Astrocyte of the cerebellum (primary cell): ENCODE measurements around the gene PPP6R2.

ENCODE experiments used
- DNase-seq: peaks from one replicate; pipeline ENCODE4 v3.0.0-alpha.2; 2011; ENCODE audit warnings: low read depth
- H3K4me3 ChIP-seq: 2 replicates; pipeline ENCODE4 v1.5.1; 2011; ENCODE audit warnings: mild to moderate bottlenecking, low read depth, low read length, moderate library complexity
- in situ Hi-C: cut with HindIII; loops from 2 replicates; pipeline ENCODE4 v1.10.0; 2017; ENCODE audit warnings: low sequenced_read_pairs
- TF ChIP-seq, protein P1 (sequence below): IDR thresholded peaks from 2 replicates; pipeline ENCODE4 v1.5.1; 2012; ENCODE audit warnings: low read length, low read depth, moderate library complexity, mild to moderate bottlenecking; ENCODE audit errors: missing control alignments

The PPP6R2 gene

DNA sequence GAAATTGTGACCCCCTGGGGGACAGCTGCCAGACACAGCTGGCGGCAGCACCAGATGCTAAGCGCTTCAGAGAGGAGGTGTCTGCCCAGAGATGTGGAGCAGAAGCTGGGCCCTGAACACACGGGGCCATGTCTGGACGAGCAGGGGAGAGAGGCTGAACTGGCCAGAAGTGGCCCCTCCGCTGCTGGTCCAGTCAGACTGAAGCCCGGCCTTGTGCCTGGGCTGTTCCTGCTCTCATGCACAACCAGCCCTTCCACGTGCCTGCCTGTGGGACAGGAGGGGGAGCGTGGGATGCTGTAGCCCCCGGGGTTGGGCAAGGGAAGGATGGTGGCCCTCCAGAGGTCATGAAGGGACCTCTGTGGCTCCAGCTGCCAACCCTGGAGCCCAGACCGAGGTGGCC, 140.0 kb downstream of the PPP6R2 start:
- no peak overlapping the region for H3K4me3 ChIP-seq
- no peak for DNase-seq
- in situ Hi-C loops, result loop anchor here (10.0 kb wide), 1 partner anchor 128 kb away; no protein-coding TSS in a partner anchor
- TF ChIP-seq, protein P1, sequence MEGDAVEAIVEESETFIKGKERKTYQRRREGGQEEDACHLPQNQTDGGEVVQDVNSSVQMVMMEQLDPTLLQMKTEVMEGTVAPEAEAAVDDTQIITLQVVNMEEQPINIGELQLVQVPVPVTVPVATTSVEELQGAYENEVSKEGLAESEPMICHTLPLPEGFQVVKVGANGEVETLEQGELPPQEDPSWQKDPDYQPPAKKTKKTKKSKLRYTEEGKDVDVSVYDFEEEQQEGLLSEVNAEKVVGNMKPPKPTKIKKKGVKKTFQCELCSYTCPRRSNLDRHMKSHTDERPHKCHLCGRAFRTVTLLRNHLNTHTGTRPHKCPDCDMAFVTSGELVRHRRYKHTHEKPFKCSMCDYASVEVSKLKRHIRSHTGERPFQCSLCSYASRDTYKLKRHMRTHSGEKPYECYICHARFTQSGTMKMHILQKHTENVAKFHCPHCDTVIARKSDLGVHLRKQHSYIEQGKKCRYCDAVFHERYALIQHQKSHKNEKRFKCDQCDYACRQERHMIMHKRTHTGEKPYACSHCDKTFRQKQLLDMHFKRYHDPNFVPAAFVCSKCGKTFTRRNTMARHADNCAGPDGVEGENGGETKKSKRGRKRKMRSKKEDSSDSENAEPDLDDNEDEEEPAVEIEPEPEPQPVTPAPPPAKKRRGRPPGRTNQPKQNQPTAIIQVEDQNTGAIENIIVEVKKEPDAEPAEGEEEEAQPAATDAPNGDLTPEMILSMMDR, result no peak

DNA sequence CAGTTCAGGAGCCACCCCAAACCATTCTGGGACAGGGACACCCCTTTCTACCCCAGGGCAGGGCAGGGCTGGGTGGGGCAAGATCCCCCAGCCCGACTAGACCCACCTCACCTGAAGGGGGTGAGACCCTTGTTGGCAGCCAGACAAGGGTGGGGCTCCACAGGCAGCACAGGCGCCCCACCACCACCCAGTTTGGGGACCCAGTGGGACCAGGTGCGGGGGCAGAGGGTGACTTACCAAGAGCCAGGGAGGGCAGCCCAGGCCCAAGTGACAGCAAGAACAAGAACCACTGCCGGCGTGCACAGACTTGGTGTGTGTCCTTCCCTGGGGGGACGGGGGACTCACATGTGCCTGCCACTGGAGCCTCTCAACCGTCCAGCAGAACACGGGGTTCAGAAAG, 140.4 kb downstream of the PPP6R2 start:
- TF ChIP-seq, protein P1, result no peak
- in situ Hi-C loops, result loop anchor here (10.0 kb wide), 1 partner anchor 129 kb away; no protein-coding TSS in a partner anchor
- H3K4me3 ChIP-seq, result no peak overlapping the region

DNA sequence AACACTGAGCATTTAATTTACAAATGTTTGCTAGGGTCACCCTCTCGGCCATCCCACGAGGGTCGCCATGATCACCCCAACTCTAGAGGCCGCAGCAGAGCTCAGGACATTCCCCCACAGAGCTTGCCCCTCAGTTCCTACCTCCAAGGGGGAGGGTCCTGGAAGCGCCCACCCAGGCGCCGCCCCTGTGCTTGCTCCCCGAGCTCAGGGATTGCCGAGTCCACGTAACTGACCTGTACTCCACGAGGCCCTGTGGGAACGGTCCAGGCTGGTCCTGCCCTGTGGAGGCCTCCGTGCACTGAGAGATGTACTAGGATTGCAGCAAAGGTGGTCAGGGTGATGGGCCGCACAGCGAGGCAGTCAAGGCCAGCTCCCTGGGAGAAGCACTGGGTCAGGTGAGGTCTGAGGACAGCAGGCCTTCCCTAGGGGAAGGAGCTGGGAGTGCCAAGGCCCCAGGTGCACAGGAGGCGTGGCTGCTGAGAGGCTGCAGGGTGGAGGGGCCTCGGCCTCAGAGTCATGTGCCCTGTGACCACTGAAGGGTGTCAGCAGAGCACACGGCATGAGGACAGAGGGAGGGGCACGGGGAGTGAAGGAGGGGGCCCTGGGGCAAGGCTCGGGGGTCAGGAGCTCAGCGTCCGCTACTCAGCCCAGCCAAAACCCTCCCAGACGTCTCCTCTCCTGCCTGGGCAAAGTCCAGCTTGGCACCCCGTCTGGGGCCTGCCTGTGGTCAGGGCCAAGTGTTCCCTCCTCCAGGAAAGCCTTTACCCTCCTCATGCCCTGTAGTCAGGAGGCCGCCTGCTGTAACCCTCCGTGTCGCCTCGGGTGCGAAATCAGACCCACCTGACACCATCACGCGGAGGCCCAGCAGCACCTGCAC, 141.1 kb downstream of the PPP6R2 start:
- TF ChIP-seq, protein P1, result no peak
- in situ Hi-C loops, result loop anchor here (10.0 kb wide), 1 partner anchor 129 kb away; no protein-coding TSS in a partner anchor
- no peak overlapping the region for H3K4me3 ChIP-seq
- no peak for DNase-seq

More for the DNA sequence above, 140.4 kb downstream of the PPP6R2 start:
- no peak for DNase-seq

DNA sequence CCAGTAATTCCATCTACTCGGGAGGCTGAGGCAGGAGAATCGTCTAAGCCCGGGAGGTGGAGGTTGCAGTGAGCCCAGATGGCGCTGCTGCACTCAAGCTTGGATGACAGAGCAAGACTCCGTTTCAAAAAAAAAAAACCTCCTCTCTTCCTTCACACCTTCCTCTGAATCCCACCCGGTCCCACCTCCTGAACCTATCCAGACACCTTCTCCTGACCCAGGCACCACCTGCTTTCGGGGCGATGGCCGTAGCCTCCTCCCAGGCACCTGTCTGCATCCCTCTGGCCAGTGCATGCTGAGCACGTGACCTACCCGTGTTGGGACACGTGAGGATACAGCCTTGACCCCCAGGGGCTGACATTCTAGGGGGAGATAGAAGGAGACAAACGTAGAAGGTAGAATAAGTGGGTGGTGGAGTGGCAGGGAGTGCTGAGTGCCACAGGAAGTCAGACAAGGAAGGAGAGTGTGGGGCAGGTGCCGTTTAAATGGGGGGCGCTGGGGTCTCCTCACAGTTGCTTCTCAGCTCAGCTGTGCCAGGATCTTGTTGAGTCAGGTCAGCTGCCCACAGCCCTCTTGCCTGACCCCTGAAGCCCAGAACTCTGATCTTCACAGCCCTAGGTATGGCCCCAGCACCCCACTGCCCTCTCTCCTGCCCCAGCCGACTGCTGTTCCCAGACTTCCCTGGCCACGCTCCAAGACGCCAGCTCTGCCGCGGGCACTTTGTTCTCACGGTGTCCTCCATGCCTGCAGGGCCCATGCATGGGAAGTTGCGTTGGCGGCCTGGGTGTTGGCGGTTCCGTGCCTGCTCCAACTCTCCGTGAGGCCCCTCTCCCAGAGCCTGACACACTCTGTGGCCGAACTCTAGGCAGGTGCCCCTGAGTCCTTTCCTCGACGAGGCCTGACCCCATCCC, 142.3 kb downstream of the PPP6R2 start:
- no peak overlapping the region for H3K4me3 ChIP-seq
- DNase-seq, result no peak
- TF ChIP-seq, protein P1, result no peak
- in situ Hi-C loops, result loop anchor here (10.0 kb wide), 1 partner anchor 131 kb away; no protein-coding TSS in a partner anchor

DNA sequence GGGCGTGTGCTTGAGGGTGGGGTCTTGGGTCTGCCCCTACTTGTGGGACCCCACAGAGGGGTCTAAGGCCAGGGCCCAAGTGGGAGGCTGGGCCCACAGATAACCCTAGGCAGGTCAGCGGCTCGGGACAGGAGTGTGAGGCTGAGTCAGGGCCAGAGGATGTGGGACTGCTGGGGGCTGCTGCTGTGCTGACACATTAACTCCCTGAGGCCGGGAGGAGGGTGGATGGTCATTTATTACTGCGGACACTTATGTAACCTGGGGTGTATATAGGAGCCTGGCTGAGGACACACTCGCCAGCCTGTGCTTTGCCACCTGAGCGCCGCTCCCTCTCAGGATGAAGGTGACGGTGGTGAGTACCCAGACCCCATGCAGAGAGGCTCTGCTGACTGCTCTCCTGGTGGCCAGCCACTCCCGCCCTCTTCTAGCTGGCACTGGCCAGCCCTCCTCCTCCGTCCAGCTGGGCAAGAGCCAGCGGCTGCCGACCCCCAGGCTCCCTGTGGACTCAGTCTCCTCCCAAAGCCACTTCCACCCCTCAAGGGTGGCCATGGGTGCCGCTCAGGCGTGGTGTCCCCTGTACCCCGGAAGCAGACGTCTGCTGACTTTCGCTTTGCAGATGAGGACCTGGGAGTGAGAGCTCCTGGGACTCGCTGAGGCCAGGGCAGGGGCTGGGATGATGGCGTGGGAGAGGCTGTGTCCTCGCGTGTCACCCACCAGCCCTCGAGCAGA, 143.6 kb downstream of the PPP6R2 start, which contains the start of gene MIOX:
TSS of gene MIOX (plus strand) at position 299 of the 729 bp plus-strand sequence. CDS start at position 338, 39 bp downstream.
- no peak for DNase-seq
- H3K4me3 ChIP-seq, result no peak within 1 kb of the TSS
- TF ChIP-seq, protein P1, result no peak
- in situ Hi-C loops, result loop anchor here (10.0 kb wide), 1 partner anchor 132 kb away; no protein-coding TSS in a partner anchor
